Stomach (tissue), 9 donors: ENCODE measurements around the gene SNORC. TPM values are rescaled to one million over a fixed set of nuclear protein-coding genes. Genes with fewer than 3 reads are reported as not detected.

Experiments used
- DNase-seq, 2 donors: peaks; one replicate each; pipeline versions ENCODE4 v3.0.0 to v3.0.0-alpha.2; 2013 to 2019
- H3K27ac ChIP-seq, 5 donors: fragments of 200-600 bp in 4 of 5; sonication (generic) in 4 of 5; one replicate each; pipeline ENCODE4 v1.5.1; 2013 to 2019; ENCODE audit warnings: mild to moderate bottlenecking in 1 of 5, moderate library complexity in 1 of 5
- H3K27me3 ChIP-seq, 3 donors: fragments of 200-600 bp; sonication (generic); one replicate each; pipeline ENCODE4 v1.5.1; 2017 to 2019; ENCODE audit warnings: mixed run types in 1 of 3
- H3K36me3 ChIP-seq, 4 donors: fragments of 200-600 bp; sonication (generic); 1 replicate in 3 of 4; 2 replicates in 1 of 4; pipeline ENCODE4 v1.5.1; 2016 to 2019
- H3K4me1 ChIP-seq, 4 donors: fragments of 200-600 bp; sonication (generic); one replicate each; pipeline ENCODE4 v1.5.1; 2016 to 2019
- H3K4me3 ChIP-seq, 4 donors: fragments of 200-600 bp; sonication (generic) in 3 of 4; one replicate each; pipeline ENCODE4 v1.5.1; 2016 to 2019; ENCODE audit warnings: mild to moderate bottlenecking in 1 of 4
- H3K9me3 ChIP-seq, 4 donors: fragments of 200-600 bp; sonication (generic); one replicate each; pipeline ENCODE4 v1.5.1; 2016 to 2019
- EP300 ChIP-seq: sonication (generic); formaldehyde crosslinking; IDR thresholded peaks from one replicate; pipeline ENCODE4 v1.6.1; 2017; ENCODE audit warnings: antibody characterized with exemption
- POLR2A ChIP-seq, 4 donors: fragments of 450-650 bp; IDR thresholded peaks; one replicate each; pipeline ENCODE4 v1.6.1; 2016; ENCODE audit warnings: antibody characterized with exemption in 4 of 4, control low read depth in 2 of 4, mild to moderate bottlenecking in 1 of 4, moderate library complexity in 1 of 4
- POLR2AphosphoS5 ChIP-seq, 3 donors: sonication (generic); formaldehyde crosslinking; IDR thresholded peaks; one replicate each; pipeline ENCODE4 v1.6.1; 2016; ENCODE audit warnings: antibody characterized with exemption in 3 of 3
- WGBS, 5 donors: extraction: QIAGEN DNeasy Blood & Tissue Kit in 3 of 5; methylation state at CpG; one replicate each; pipeline versions ENCODE4 v1.1.5 to v1.1.7; 2013 to 2018; 5-methylcytosine and 5-hydroxymethylcytosine counted together
- intact Hi-C: fragments of 100-400 bp; cut with DNase I; formaldehyde crosslinking; loops from one replicate; pipeline ENCODE4 v1.15.1; 2023; ENCODE audit warnings: low total_unique reads
- polyA plus RNA-seq, 3 donors: library from polyadenylated mRNA; stranded (reverse); fragments of 200-250 nt; gene quantifications; one replicate each; pipeline ENCODE4 v1.2.3, GENCODE V29; 2013
- total RNA-seq, 5 donors: library from RNA; depleted of rRNA; stranded (reverse); fragments of >200 nt; gene quantifications; one replicate each; pipeline versions ENCODE4 v1.1.0 to v1.2.3, GENCODE V29; 2014 to 2016
- TF ChIP-seq, protein P1 (sequence below), 7 experiments: fragments of 450-650 bp in 4 of 7; fragments of 200-600 bp in 3 of 7; sonication (generic) in 3 of 7; IDR thresholded peaks; one replicate each; pipeline ENCODE4 v1.5.1; 2016 to 2019; ENCODE audit warnings: antibody characterized with exemption in 7 of 7, control low read depth in 2 of 7, mild to moderate bottlenecking in 1 of 7
- donor health status: healthy with polysubstance abuse.
- donor health status: Bipolar disorder and iron deficiency.
- donor health status: healthy.

SNORC gene
- total and polyA plus RNA-seq, 8 donors = 0.55 to 23.8 (median 6.3) TPM; not detected in 1

DNA sequence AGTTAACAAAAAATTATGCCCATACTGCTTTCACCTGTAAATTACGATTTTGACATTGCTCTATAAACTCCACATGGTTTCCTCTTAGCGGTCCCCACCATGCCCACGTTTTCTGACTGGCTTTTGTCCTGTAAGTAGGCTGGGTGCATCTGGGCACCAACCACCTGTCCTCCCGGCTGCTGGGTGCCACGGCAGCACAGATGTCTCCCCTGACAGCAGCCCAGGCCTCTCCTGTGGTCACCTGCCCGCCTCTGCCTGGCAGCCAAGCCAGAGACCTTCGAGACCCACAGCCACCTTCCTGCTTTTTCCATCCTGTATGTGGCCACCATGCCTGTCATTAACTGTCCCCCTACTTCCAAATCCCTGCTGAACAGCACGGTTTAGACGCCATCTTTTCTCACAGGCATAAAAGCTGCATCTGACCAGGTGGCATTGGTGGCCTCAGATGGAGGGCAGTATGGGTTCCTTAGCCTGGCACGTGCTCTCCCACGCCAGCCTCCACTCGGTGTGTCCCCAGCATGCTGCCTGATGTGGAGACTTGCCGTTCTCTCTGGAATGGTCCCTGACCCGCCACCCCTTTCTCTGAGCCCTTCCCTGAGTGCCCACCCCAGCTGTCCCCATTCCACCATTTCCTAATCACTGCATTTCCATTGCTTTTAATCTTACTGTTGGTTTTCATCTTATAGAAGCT lies 18.9 kb downstream of the SNORC start:
- intact Hi-C loops = no loop called here
- TF ChIP-seq POLR2AphosphoS5 (IDR thresholded peaks at IDR 0.05) (no peak), EP300 (no peak), POLR2A (IDR thresholded peaks at IDR 0.05) (no peak)
- TF ChIP-seq, protein P1, sequence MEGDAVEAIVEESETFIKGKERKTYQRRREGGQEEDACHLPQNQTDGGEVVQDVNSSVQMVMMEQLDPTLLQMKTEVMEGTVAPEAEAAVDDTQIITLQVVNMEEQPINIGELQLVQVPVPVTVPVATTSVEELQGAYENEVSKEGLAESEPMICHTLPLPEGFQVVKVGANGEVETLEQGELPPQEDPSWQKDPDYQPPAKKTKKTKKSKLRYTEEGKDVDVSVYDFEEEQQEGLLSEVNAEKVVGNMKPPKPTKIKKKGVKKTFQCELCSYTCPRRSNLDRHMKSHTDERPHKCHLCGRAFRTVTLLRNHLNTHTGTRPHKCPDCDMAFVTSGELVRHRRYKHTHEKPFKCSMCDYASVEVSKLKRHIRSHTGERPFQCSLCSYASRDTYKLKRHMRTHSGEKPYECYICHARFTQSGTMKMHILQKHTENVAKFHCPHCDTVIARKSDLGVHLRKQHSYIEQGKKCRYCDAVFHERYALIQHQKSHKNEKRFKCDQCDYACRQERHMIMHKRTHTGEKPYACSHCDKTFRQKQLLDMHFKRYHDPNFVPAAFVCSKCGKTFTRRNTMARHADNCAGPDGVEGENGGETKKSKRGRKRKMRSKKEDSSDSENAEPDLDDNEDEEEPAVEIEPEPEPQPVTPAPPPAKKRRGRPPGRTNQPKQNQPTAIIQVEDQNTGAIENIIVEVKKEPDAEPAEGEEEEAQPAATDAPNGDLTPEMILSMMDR (IDR thresholded peaks at IDR 0.05) = no peak

DNA sequence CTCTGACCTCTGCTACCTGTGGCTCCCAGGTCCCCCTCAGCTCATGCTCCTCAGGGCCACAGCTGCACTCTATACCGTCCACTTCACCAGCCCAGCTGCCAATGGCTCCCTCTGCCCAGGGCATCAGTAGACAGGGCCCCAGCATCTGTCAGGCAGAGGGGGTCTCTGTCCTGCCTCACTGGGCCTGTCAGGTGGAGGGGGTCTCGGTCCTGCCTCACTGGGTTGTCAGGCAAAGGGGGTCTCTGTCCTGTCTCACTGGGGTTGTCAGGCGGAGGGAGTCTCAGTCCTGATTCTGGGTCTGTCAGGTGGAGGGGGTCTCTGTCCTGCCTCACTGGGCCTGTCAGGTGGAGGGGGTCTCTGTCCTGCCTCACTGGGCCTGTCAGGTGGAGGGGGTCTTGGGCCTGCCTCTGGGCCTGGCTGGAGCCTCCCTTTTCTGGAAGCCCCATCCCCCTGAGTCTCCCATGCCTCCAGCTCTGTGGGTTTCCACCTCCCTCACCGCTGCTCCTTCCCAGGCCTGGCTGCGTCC lies 19.9 kb downstream of the SNORC start:
- Histone ChIP-seq H3K27ac (no peak overlapping the region), H3K4me3 (no peak overlapping the region), H3K27me3 (peaks cover 0 to 61% (median 0%) of the 10 kb centered on the region in 3 donors), H3K4me1 (peaks cover 0 to 5% (median 0%) of the 10 kb centered on the region in 4 donors), H3K36me3 (peaks cover 0 to 12% (median 3%) of the 10 kb centered on the region in 4 donors), H3K9me3 (no peaks in the 10 kb centered on the region)
- TF ChIP-seq EP300 (no peak), POLR2A (IDR thresholded peaks at IDR 0.05) (no peak), POLR2AphosphoS5 (IDR thresholded peaks at IDR 0.05) (no peak)
- TF ChIP-seq, protein P1 (IDR thresholded peaks at IDR 0.05) = no peak
- WGBS, 5 donors = 89 to 97% (median 91%) methylated on average over 3 to 5 of the region's 5 CpGs
- intact Hi-C loops = no loop called here
- DNase-seq = peak in 1 of 2 donors; percentile 4

More for the DNA sequence above, 18.9 kb downstream of the SNORC start:
- DNase-seq = peak in 1 of 2 donors; percentile 23
- Histone ChIP-seq H3K27me3 (peaks cover 0 to 57% (median 0%) of the 10 kb centered on the region in 3 donors), H3K36me3 (peaks cover 0 to 12% (median 3%) of the 10 kb centered on the region in 4 donors), H3K4me1 (peaks cover 0 to 5% (median 0%) of the 10 kb centered on the region in 4 donors), H3K9me3 (no peaks in the 10 kb centered on the region), H3K4me3 (no peak overlapping the region), H3K27ac (no peak overlapping the region)
- 83 to 91% (median 89%) methylated on average over 14 of the region's 14 CpGs for WGBS, 5 donors

DNA sequence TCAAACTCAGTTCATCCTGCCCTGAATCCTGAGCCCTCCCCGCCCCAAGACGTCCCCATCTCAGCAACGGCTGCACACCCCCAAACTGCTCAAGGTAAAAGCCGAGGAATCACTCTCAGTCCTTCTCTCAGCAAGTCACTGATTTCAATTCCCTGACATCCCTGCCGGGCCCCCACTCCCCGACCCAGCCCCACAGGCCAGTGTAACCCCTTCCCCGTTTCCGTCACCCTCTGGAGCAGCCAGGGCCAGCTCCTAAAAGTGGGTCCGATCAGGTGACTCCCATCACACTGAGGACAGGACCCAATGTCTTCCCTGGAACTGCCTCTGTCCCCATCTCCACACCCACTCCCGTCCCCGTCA lies 20.5 kb downstream of the SNORC start:
- intact Hi-C loops = no loop called here
- TF ChIP-seq, protein P1 (IDR thresholded peaks at IDR 0.05) = no peak
- TF ChIP-seq EP300 (no peak), POLR2AphosphoS5 (IDR thresholded peaks at IDR 0.05) (no peak), POLR2A (IDR thresholded peaks at IDR 0.05) (no peak)
- Histone ChIP-seq H3K27ac (no peak overlapping the region), H3K27me3 (peaks cover 0 to 61% (median 0%) of the 10 kb centered on the region in 3 donors), H3K9me3 (no peaks in the 10 kb centered on the region), H3K4me1 (peaks cover 0 to 5% (median 0%) of the 10 kb centered on the region in 4 donors), H3K4me3 (no peak overlapping the region), H3K36me3 (peaks cover 0 to 12% (median 3%) of the 10 kb centered on the region in 4 donors)
- WGBS, 5 donors = 84 to 91% (median 89%) methylated on average over 11 of the region's 11 CpGs
- peak in 1 of 2 donors; percentile 8 for DNase-seq

DNA sequence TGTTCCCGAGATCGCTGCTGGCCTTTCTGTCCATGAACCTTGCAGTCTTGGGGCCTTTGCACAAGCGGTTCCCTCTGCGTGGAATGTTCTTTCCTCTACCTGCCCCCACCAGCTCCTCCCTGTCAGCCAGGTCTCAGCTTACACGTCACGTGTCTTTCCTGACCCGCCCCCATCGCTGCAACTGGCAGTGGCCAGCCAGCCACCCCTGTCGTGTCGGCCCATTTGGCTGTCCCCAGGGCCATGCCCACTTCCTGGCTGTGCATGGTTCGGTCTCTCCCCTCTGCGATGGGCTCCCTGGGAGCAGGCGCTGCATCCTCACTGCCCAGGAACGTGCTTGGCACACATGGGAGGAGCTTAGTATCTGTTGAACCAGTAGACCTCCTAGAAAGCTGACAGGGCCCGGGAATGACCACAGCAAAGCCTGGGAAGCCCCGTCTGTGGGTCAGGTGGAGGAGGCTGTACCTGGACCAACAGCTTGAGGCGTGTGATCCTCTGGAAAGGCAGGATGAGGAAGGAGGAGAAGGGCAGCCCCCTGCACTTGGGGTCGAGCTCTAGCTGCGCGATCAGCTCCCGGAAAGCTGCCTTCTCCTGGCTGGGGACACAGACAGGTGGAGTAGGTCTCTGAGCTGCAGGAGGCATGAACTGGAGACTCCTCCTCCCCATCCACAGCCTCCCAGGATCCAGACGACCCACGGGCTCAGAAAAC lies 21.0 kb downstream of the SNORC start:
- TF ChIP-seq POLR2A (IDR thresholded peaks at IDR 0.05) = no peak
- TF ChIP-seq POLR2AphosphoS5 (IDR thresholded peaks at IDR 0.05) = no peak
- TF ChIP-seq, protein P1 (IDR thresholded peaks at IDR 0.05) = no peak
- TF ChIP-seq EP300 = no peak
- intact Hi-C loops = no loop called here
- H3K9me3 ChIP-seq = no peaks in the 10 kb centered on the region
- H3K4me1 ChIP-seq = peaks cover 0 to 5% (median 0%) of the 10 kb centered on the region in 4 donors
- H3K4me3 ChIP-seq = no peak overlapping the region
- WGBS, 5 donors = 45 to 58% (median 52%) methylated on average over 18 to 23 of the region's 23 CpGs
- H3K36me3 ChIP-seq = peaks cover 0 to 12% (median 3%) of the 10 kb centered on the region in 4 donors
- peaks cover 0 to 60% (median 0%) of the 10 kb centered on the region in 3 donors for H3K27me3 ChIP-seq
- peak; percentile 24 to 75 for DNase-seq
- no peak overlapping the region for H3K27ac ChIP-seq
